WTC11 (cell line): ENCODE data around the gene CYP8B1.

Source experiments
- CTCF ChIP-seq: fragments of 200-600 bp; IDR thresholded peaks from 2 replicates; pipeline ENCODE4 v1.8.0; 2022; ENCODE audit warnings: antibody characterized with exemption
- GABPB1 ChIP-seq: sonication (generic); formaldehyde crosslinking; IDR thresholded peaks from 2 replicates; pipeline ENCODE4 v1.8.1; 2023; ENCODE audit warnings: mild to moderate bottlenecking, missing genetic modification reagents
- SP1 ChIP-seq: sonication (generic); formaldehyde crosslinking; conservative IDR thresholded peaks from 2 replicates; pipeline ENCODE4 v1.8.1; 2022; ENCODE audit warnings: missing genetic modification reagents

GRCh38 chr3:42886294-42886822 lies 10.7 kb upstream of the CYP8B1 start:
- no peak for TF ChIP-seq CTCF
- no peak for TF ChIP-seq SP1 (CRISPR knock-in tag)
- no peak for TF ChIP-seq GABPB1
